IMR-90 (cell line): ENCODE results near the gene ECSCR. TPM values are rescaled to one million over a fixed set of nuclear protein-coding genes. Genes with fewer than 3 reads are reported as not detected.

ENCODE experiments used
- ATAC-seq: fragments of 200-7000 bp; cut with Tn5 transposase; 2 replicates; pipeline ENCODE4 v1.9.1; 2020; ENCODE audit warnings: low read depth, mild to moderate bottlenecking, moderate library complexity
- BruUV-seq: library from RNA; stranded (reverse); fragments of 400-500 nt; replicated peaks from 2 replicates; lab custom pipeline; 2021; lab: Mats Ljungman, UMichigan
- CTCF ChIA-PET: fragments of 300-600 bp; formaldehyde crosslinking; extraction: SDS; loops from one replicate; lab custom pipeline; 2021; ENCODE audit warnings: antibody characterized with exemption; lab: Yijun Ruan, JAX
- POLR2A ChIA-PET: fragments of 300-600 bp; sonication (Branson Sonifier 250); formaldehyde crosslinking; loops from one replicate; lab custom pipeline; 2022; ENCODE audit warnings: antibody characterized with exemption; ENCODE audit not compliant: unreplicated experiment; lab: Charles Lee
- DNase-seq: peaks from one replicate; pipeline ENCODE4 v3.0.0; 2013
- H2AFZ ChIP-seq: replicated peaks from 2 replicates; pipeline ENCODE3; 2013; ENCODE audit warnings: low read length, mild to moderate bottlenecking; ENCODE audit not compliant: poor library complexity
- H2AK5ac ChIP-seq: 2 replicates; pipeline ENCODE4 v1.6.1; 2013; ENCODE audit warnings: low read depth, low read length, inconsistent platforms
- H2AK9ac ChIP-seq: replicated peaks from 2 replicates; pipeline ENCODE3; 2013; ENCODE audit warnings: mild to moderate bottlenecking, low read depth, low read length, moderate library complexity; ENCODE audit not compliant: poor library complexity
- H2BK120ac ChIP-seq: 2 replicates; pipeline ENCODE4 v1.6.1; 2013; ENCODE audit warnings: low read depth, low read length, inconsistent platforms
- H2BK15ac ChIP-seq: 3 replicates; pipeline ENCODE4 v1.6.1; 2013; ENCODE audit warnings: low read depth, low read length, inconsistent platforms
- H2BK20ac ChIP-seq: 2 replicates; pipeline ENCODE4 v1.6.1; 2013; ENCODE audit warnings: low read depth, mild to moderate bottlenecking, inconsistent platforms, low read length, moderate library complexity
- H2BK5ac ChIP-seq: 2 replicates; pipeline ENCODE4 v1.6.1; 2013; ENCODE audit warnings: mild to moderate bottlenecking, low read depth, low read length, inconsistent platforms; ENCODE audit not compliant: poor library complexity, severe bottlenecking
- H3K14ac ChIP-seq: replicated peaks from 2 replicates; pipeline ENCODE4 v1.6.1; 2013; ENCODE audit warnings: low read depth, low read length, inconsistent platforms
- H3K18ac ChIP-seq: 2 replicates; pipeline ENCODE4 v1.6.1; 2013; ENCODE audit warnings: low read depth, low read length, control low read depth
- H3K23ac ChIP-seq: 2 replicates; pipeline ENCODE4 v1.6.1; 2013; ENCODE audit warnings: low read depth, low read length, inconsistent platforms
- H3K27ac ChIP-seq: 2 replicates; pipeline ENCODE4 v1.5.1; 2013; ENCODE audit warnings: mild to moderate bottlenecking, control low read depth, low read length; ENCODE audit not compliant: insufficient read depth
- H3K27me3 ChIP-seq: 2 replicates; pipeline ENCODE4 v1.6.1; 2013; ENCODE audit warnings: low read length; ENCODE audit not compliant: control insufficient read depth, insufficient read depth
- H3K36me3 ChIP-seq: 2 replicates; pipeline ENCODE4 v1.6.1; 2013; ENCODE audit warnings: low read length, mixed read lengths; ENCODE audit not compliant: control insufficient read depth, insufficient read depth
- H3K4ac ChIP-seq: 2 replicates; pipeline ENCODE4 v1.6.1; 2013; ENCODE audit warnings: low read depth, low read length, inconsistent platforms
- H3K4me1 ChIP-seq: 2 replicates; pipeline ENCODE4 v1.6.1; 2013; ENCODE audit warnings: low read length, mixed read lengths; ENCODE audit not compliant: control insufficient read depth, insufficient read depth
- H3K4me2 ChIP-seq: 2 replicates; pipeline ENCODE4 v1.6.1; 2013; ENCODE audit warnings: low read depth, mild to moderate bottlenecking, control low read depth, low read length, moderate library complexity
- H3K4me3 ChIP-seq: 2 replicates; pipeline ENCODE4 v1.5.1; 2013; ENCODE audit warnings: low read depth, mild to moderate bottlenecking, control low read depth, low read length, moderate library complexity; ENCODE audit not compliant: insufficient read depth
- H3K56ac ChIP-seq: 2 replicates; pipeline ENCODE4 v1.6.1; 2013; ENCODE audit warnings: low read length, inconsistent platforms; ENCODE audit not compliant: insufficient read depth; ENCODE audit errors: extremely low read depth
- H3K79me1 ChIP-seq, 2 experiments: 2 replicates each; pipeline ENCODE4 v1.6.1; 2013; ENCODE audit warnings: low read length in 2 of 2, inconsistent platforms in 1 of 2, low read depth in 1 of 2
- H3K9ac ChIP-seq: 2 replicates; pipeline ENCODE4 v1.6.1; 2013; ENCODE audit warnings: low read depth, low read length, control low read depth
- H3K9me1 ChIP-seq: 2 replicates; pipeline ENCODE4 v1.6.1; 2013; ENCODE audit warnings: low read length, inconsistent platforms; ENCODE audit not compliant: insufficient read depth
- H3K9me3 ChIP-seq: 2 replicates; pipeline ENCODE4 v1.6.1; 2013; ENCODE audit warnings: low read length; ENCODE audit not compliant: control insufficient read depth, insufficient read depth
- H4K20me1 ChIP-seq: 2 replicates; pipeline ENCODE4 v1.6.1; 2013; ENCODE audit warnings: low read length, inconsistent platforms; ENCODE audit not compliant: insufficient read depth
- H4K5ac ChIP-seq: 2 replicates; pipeline ENCODE4 v1.6.1; 2013; ENCODE audit warnings: mild to moderate bottlenecking, low read depth, low read length, control low read depth
- H4K8ac ChIP-seq, 2 experiments: 2 replicates each; pipeline ENCODE4 v1.6.1; 2013; ENCODE audit warnings: low read depth in 2 of 2, low read length in 2 of 2, control low read depth in 1 of 2, inconsistent platforms in 1 of 2
- H4K91ac ChIP-seq: 2 replicates; pipeline ENCODE4 v1.6.1; 2013; ENCODE audit warnings: low read depth, low read length, inconsistent platforms; ENCODE audit not compliant: insufficient read depth
- CEBPB ChIP-seq: IDR thresholded peaks from 2 replicates; pipeline ENCODE4 v1.6.1; 2012; ENCODE audit warnings: low read depth, low read length, improper control_type of control experiment
- CHD1 ChIP-seq: IDR thresholded peaks from 2 replicates; pipeline ENCODE4 v1.6.1; 2012; ENCODE audit warnings: low read depth, low read length, improper control_type of control experiment
- MAFK ChIP-seq: IDR thresholded peaks from 2 replicates; pipeline ENCODE4 v1.6.1; 2012; ENCODE audit warnings: low read depth, low read length, improper control_type of control experiment
- MAZ ChIP-seq: IDR thresholded peaks from 2 replicates; pipeline ENCODE4 v1.6.1; 2012; ENCODE audit warnings: low read depth, mild to moderate bottlenecking, low read length, improper control_type of control experiment, moderate library complexity, borderline replicate concordance
- MXI1 ChIP-seq: IDR thresholded peaks from 2 replicates; pipeline ENCODE4 v1.6.1; 2012; ENCODE audit warnings: low read depth, mild to moderate bottlenecking, low read length, moderate library complexity, borderline replicate concordance
- POLR2A ChIP-seq: IDR thresholded peaks from 2 replicates; pipeline ENCODE4 v1.6.1; 2012; ENCODE audit warnings: mild to moderate bottlenecking, low read depth, low read length
- RAD21 ChIP-seq: IDR thresholded peaks from 2 replicates; pipeline ENCODE4 v1.6.1; 2012; ENCODE audit warnings: low read length, improper control_type of control experiment
- RCOR1 ChIP-seq: IDR thresholded peaks from 2 replicates; pipeline ENCODE4 v1.6.1; 2012; ENCODE audit warnings: mild to moderate bottlenecking, low read length, improper control_type of control experiment; ENCODE audit not compliant: insufficient replicate concordance
- RFX5 ChIP-seq: IDR thresholded peaks from 2 replicates; pipeline ENCODE4 v1.8.0; 2012; ENCODE audit warnings: low read depth, mild to moderate bottlenecking, low read length, moderate library complexity
- USF2 ChIP-seq: fragments of 150-350 bp; IDR thresholded peaks from 2 replicates; pipeline ENCODE4 v1.6.1; 2017; ENCODE audit warnings: mild to moderate bottlenecking, antibody characterized with exemption, low read length, low read depth
- WGBS, 2 experiments: methylation state at CpG; one replicate each; pipeline versions ENCODE4 v1.1.5 to v1.1.7; 2013; ENCODE audit warnings: missing lambda C conversion rate in 2 of 2; ENCODE audit not compliant: insufficient read length in 1 of 2; ENCODE audit errors: extremely low coverage in 2 of 2; 5-methylcytosine and 5-hydroxymethylcytosine counted together
- dilution Hi-C: fragments of 300-500 bp; cut with HindIII; formaldehyde crosslinking; loops from one replicate; pipeline ENCODE4 v1.14.3; 2018; ENCODE audit warnings: low sequenced_read_pairs; ENCODE audit not compliant: unreplicated experiment
- in situ Hi-C: fragments of 300-500 bp; cut with MboI; formaldehyde crosslinking; loops from 3 replicates; pipeline ENCODE4 v1.14.3; 2019; ENCODE audit warnings: low sequenced_read_pairs, inconsistent platforms, mixed read lengths
- intact Hi-C: fragments of 100-400 bp; cut with micrococcal nuclease; formaldehyde crosslinking; loops from 2 replicates; pipeline ENCODE4 v1.10.0; 2022
- polyA plus RNA-seq, 3 experiments: library from polyadenylated mRNA; depleted of rRNA; stranded (reverse); fragments of >200 nt; gene quantifications; 2 replicates each; pipeline ENCODE4 v1.2.3, GENCODE V29; 2012; ENCODE audit warnings: low replicate concordance in 1 of 3
- total RNA-seq: library from RNA; depleted of rRNA; stranded (reverse); fragments of >200 nt; gene quantifications from 2 replicates; pipeline ENCODE4 v1.2.3, GENCODE V29; 2012
- TF ChIP-seq, protein P1 (sequence below): conservative IDR thresholded peaks from 2 replicates; pipeline ENCODE4 v1.5.1; 2012; ENCODE audit warnings: mild to moderate bottlenecking, low read depth, low read length, improper control_type of control experiment

Gene ECSCR
- total and polyA plus RNA-seq, 2 of the 4 experiments (the other 2 are of a cell fraction): 3.6 to 3.9 TPM

DNA sequence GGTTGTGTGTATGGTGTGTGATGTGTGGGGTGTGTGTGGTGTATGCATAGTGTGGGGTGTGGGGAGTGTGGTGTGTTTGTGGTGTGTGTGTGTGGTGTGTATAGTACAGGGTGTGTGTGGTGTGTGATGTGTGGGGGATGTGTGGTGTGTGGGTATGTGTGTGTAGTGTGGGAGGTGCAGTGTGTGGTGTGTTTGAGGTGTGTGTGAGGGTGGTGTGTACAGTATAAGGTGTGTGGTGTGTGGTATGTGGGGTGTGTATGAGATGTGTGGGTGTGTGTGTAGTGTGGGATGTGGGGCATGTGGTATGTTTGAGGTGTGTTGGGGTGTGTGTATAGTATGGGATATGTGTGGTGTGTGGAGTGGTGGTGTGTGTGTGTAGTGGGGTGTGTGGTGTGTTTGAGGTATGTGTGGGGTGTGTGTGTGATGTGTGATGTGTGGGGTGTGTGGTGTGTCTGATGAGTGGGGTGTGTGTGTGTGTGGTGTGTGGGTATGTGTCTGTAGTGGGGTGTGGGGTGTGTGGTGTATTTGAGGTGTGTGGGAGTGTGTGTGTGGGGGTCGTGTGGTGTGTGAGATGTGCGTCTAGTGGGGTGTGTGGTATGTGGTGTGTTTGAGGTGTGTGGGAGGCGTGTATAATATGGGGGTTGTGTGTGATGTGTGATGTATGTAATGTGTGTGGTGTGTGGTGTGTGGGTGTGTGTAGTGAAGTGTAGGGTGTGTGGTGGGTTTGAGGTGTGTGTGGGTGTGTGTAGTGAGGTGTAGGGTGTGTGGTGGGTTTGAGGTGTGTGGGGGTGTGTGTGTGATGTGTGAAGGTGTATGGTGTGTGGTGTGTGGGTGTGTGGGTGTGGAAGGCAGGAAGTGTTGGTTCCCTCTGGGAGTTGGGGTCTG lies 8.6 kb downstream of the ECSCR start:
- in situ Hi-C loops: no loop called here
- H2BK120ac ChIP-seq: no peak overlapping the region
- peak overlapping the region; percentile 55 for H2AK9ac ChIP-seq
- intact Hi-C loops: no loop called here
- DNase-seq: no peak
- no peak overlapping the region for H3K18ac ChIP-seq
- H3K27me3 ChIP-seq: no peaks in the 10 kb centered on the region
- dilution Hi-C loops: no loop called here
- H3K36me3 ChIP-seq: no peaks in the 10 kb centered on the region
- H3K56ac ChIP-seq: no peak overlapping the region
- H3K23ac ChIP-seq: no peak overlapping the region
- H2AK5ac ChIP-seq: peak overlapping the region; percentile 66
- ChIA-PET POLR2A (no interaction called here), CTCF (no interaction called here)
- peaks cover 32% of the 10 kb centered on the region for H3K9me1 ChIP-seq
- 0 out of 2 replicates have a peak overlapping the region, but pooled peaks have one; percentile 7 for H2BK20ac ChIP-seq
- no peak overlapping the region for H3K4me2 ChIP-seq
- BruUV-seq: no TSS peak
- no peaks in the 10 kb centered on the region; a peak in 1 of 4 replicates for H3K79me1 ChIP-seq
- peak overlapping the region; percentile 50; the same call in 1 of the 3 replicates for H2BK15ac ChIP-seq
- H3K9ac ChIP-seq: no peak overlapping the region
- H3K4me1 ChIP-seq: peaks cover under 1% of the 10 kb centered on the region
- H4K5ac ChIP-seq: no peak overlapping the region
- no peak for ATAC-seq
- peak overlapping the region; percentile 91 for H2BK5ac ChIP-seq
- TF ChIP-seq MXI1 (no peak), MAZ (no peak), RFX5 (no peak), CEBPB (no peak), USF2 (no peak), MAFK (no peak), RAD21 (no peak), POLR2A (no peak), CHD1 (no peak), RCOR1 (no peak)
- TF ChIP-seq, protein P1, sequence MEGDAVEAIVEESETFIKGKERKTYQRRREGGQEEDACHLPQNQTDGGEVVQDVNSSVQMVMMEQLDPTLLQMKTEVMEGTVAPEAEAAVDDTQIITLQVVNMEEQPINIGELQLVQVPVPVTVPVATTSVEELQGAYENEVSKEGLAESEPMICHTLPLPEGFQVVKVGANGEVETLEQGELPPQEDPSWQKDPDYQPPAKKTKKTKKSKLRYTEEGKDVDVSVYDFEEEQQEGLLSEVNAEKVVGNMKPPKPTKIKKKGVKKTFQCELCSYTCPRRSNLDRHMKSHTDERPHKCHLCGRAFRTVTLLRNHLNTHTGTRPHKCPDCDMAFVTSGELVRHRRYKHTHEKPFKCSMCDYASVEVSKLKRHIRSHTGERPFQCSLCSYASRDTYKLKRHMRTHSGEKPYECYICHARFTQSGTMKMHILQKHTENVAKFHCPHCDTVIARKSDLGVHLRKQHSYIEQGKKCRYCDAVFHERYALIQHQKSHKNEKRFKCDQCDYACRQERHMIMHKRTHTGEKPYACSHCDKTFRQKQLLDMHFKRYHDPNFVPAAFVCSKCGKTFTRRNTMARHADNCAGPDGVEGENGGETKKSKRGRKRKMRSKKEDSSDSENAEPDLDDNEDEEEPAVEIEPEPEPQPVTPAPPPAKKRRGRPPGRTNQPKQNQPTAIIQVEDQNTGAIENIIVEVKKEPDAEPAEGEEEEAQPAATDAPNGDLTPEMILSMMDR: no peak
- H4K8ac ChIP-seq: no peak overlapping the region
- no peak overlapping the region for H4K91ac ChIP-seq
- H3K4me3 ChIP-seq: no peak overlapping the region
- H4K20me1 ChIP-seq: no peaks in the 10 kb centered on the region
- WGBS, 2 experiments: 100% methylated on average over 1 to 3 of the region's 3 CpGs
- no peak overlapping the region for H3K27ac ChIP-seq
- no peak overlapping the region; the same call in 1 of the 2 replicates for H3K14ac ChIP-seq
- no peaks in the 10 kb centered on the region for H3K9me3 ChIP-seq
- peak overlapping the region; percentile 50 for H3K4ac ChIP-seq
- peak overlapping the region; percentile 51 for H2AFZ ChIP-seq
